Loucy (cell line): ENCODE measurements around the gene SAPCD2.

ENCODE experiments used
- H2AFZ ChIP-seq: fragments of 200-600 bp; sonication (generic); 2 replicates; pipeline ENCODE4 v1.6.0; 2016; ENCODE audit warnings: antibody characterized with exemption, mild to moderate bottlenecking, low read length, moderate library complexity
- H3F3A ChIP-seq: fragments of 200-600 bp; 2 replicates; pipeline ENCODE4 v1.6.0; 2016; ENCODE audit warnings: antibody characterized with exemption, low read depth, mild to moderate bottlenecking
- H3K27me3 ChIP-seq: fragments of 200-600 bp; sonication (generic); 2 replicates; pipeline ENCODE4 v1.6.1; 2014; ENCODE audit warnings: low read length, mild to moderate bottlenecking; ENCODE audit not compliant: insufficient read depth, poor library complexity, severe bottlenecking
- H3K36me3 ChIP-seq: fragments of 200-600 bp; sonication (generic); 2 replicates; pipeline ENCODE4 v1.6.1; 2016; ENCODE audit warnings: low read length; ENCODE audit not compliant: insufficient read depth
- H3K4me1 ChIP-seq: fragments of 200-600 bp; sonication (generic); 2 replicates; pipeline ENCODE4 v1.5.1; 2014; ENCODE audit warnings: low read length, mild to moderate bottlenecking; ENCODE audit not compliant: insufficient read depth, poor library complexity, severe bottlenecking
- H3K4me2 ChIP-seq: fragments of 200-600 bp; sonication (generic); 2 replicates; pipeline ENCODE4 v1.6.0; 2014; ENCODE audit warnings: antibody characterized with exemption, low read length, low read depth, mild to moderate bottlenecking; ENCODE audit not compliant: poor library complexity, severe bottlenecking
- H3K4me3 ChIP-seq: fragments of 200-600 bp; sonication (generic); 2 replicates; pipeline ENCODE4 v1.5.1; 2014; ENCODE audit warnings: low read length, mild to moderate bottlenecking, mixed read lengths; ENCODE audit not compliant: poor library complexity, severe bottlenecking
- H3K79me2 ChIP-seq: fragments of 200-600 bp; sonication (generic); 2 replicates; pipeline ENCODE4 v1.6.1; 2014; ENCODE audit warnings: low read length; ENCODE audit not compliant: insufficient read depth
- H3K9ac ChIP-seq: fragments of 200-600 bp; sonication (generic); 2 replicates; pipeline ENCODE4 v1.6.0; 2014; ENCODE audit warnings: mild to moderate bottlenecking, low read depth, low read length, moderate library complexity; ENCODE audit not compliant: poor library complexity, severe bottlenecking
- H3K9me2 ChIP-seq: fragments of 200-600 bp; sonication (generic); replicated peaks from 2 replicates; pipeline ENCODE4 v1.6.1; 2016; ENCODE audit warnings: low read depth, low read length, mixed read lengths
- H3K9me3 ChIP-seq: fragments of 200-600 bp; sonication (generic); 2 replicates; pipeline ENCODE4 v1.6.1; 2014; ENCODE audit warnings: mild to moderate bottlenecking, antibody characterized with exemption, low read length, low read depth; ENCODE audit not compliant: insufficient read depth
- H4K20me1 ChIP-seq: fragments of 200-600 bp; sonication (generic); 2 replicates; pipeline ENCODE4 v1.6.0; 2014; ENCODE audit warnings: antibody characterized with exemption, low read length, mild to moderate bottlenecking; ENCODE audit not compliant: insufficient read depth, poor library complexity, severe bottlenecking
- CTCF ChIP-seq: fragments of 200-600 bp; sonication (generic); conservative IDR thresholded peaks from 2 replicates; pipeline ENCODE4 v1.5.1; 2014; ENCODE audit warnings: mild to moderate bottlenecking, antibody characterized with exemption, low read length
- EZH2phosphoT487 ChIP-seq: fragments of 200-600 bp; IDR thresholded peaks from 2 replicates; pipeline ENCODE4 v1.6.1; 2018; ENCODE audit warnings: antibody characterized with exemption, mild to moderate bottlenecking, moderate library complexity, borderline replicate concordance

Gene SAPCD2

GRCh38 chr9:137097761-137098462 lies 27.6 kb upstream of the SAPCD2 start:
- H3K9ac ChIP-seq = no peak overlapping the region
- H4K20me1 ChIP-seq = no peaks in the 10 kb centered on the region
- no peaks in the 10 kb centered on the region for H3K27me3 ChIP-seq
- H3K36me3 ChIP-seq = peaks cover 46% of the 10 kb centered on the region; the same call in 1 of the 2 replicates
- no peaks in the 10 kb centered on the region for H3K9me2 ChIP-seq
- H3K4me2 ChIP-seq = no peak overlapping the region
- H3K79me2 ChIP-seq = no peaks in the 10 kb centered on the region; the same call in 1 of the 2 replicates
- H3K4me3 ChIP-seq = no peak overlapping the region
- H2AFZ ChIP-seq = no peak overlapping the region
- peaks cover 9% of the 10 kb centered on the region for H3K4me1 ChIP-seq
- TF ChIP-seq EZH2phosphoT487 = no peak
- TF ChIP-seq CTCF = no peak
- no peaks in the 10 kb centered on the region for H3F3A ChIP-seq
- no peaks in the 10 kb centered on the region for H3K9me3 ChIP-seq

- Histone ChIP-seq H3K9me2 (no peaks in the 10 kb centered on the region), H2AFZ (no peak overlapping the region), H3K4me1 (peaks cover 9% of the 10 kb centered on the region), H3K4me2 (no peak overlapping the region), H3K9ac (no peak overlapping the region), H4K20me1 (no peaks in the 10 kb centered on the region), H3K36me3 (peaks cover 36% of the 10 kb centered on the region; the same call in 1 of the 2 replicates), H3F3A (no peaks in the 10 kb centered on the region), H3K4me3 (no peak overlapping the region), H3K79me2 (no peaks in the 10 kb centered on the region; the same call in 1 of the 2 replicates), H3K27me3 (no peaks in the 10 kb centered on the region), H3K9me3 (no peaks in the 10 kb centered on the region)
- TF ChIP-seq CTCF (no peak), EZH2phosphoT487 (no peak)
These were observed 26.6 kb upstream of the SAPCD2 start for GRCh38 chr9:137096785-137097546.

- Histone ChIP-seq H3K4me3 (peak overlapping the region; percentile 70), H3K9ac (peak overlapping the region; percentile 61), H4K20me1 (no peaks in the 10 kb centered on the region), H3K27me3 (no peaks in the 10 kb centered on the region), H3F3A (no peaks in the 10 kb centered on the region), H3K9me3 (no peaks in the 10 kb centered on the region), H3K4me1 (peaks cover 9% of the 10 kb centered on the region), H3K4me2 (peak overlapping the region; percentile 77), H3K9me2 (no peaks in the 10 kb centered on the region), H2AFZ (peak overlapping the region; percentile 16; the same call in 1 of the 2 replicates), H3K79me2 (peaks cover 3% of the 10 kb centered on the region; the same call in 1 of the 2 replicates), H3K36me3 (peaks cover 26% of the 10 kb centered on the region; the same call in 1 of the 2 replicates)
- peak; percentile 69 for TF ChIP-seq CTCF
- TF ChIP-seq EZH2phosphoT487 = no peak
These were observed 25.5 kb upstream of the SAPCD2 start for GRCh38 chr9:137095664-137096517.
